ENCODE measurements around the gene DPP6.
"Not testable (repeated sequence)": the region's sequence is repeated elsewhere in the genome, so short reads cannot be mapped to it uniquely, and the experiment has no call there.

DPP6 gene

DNA sequence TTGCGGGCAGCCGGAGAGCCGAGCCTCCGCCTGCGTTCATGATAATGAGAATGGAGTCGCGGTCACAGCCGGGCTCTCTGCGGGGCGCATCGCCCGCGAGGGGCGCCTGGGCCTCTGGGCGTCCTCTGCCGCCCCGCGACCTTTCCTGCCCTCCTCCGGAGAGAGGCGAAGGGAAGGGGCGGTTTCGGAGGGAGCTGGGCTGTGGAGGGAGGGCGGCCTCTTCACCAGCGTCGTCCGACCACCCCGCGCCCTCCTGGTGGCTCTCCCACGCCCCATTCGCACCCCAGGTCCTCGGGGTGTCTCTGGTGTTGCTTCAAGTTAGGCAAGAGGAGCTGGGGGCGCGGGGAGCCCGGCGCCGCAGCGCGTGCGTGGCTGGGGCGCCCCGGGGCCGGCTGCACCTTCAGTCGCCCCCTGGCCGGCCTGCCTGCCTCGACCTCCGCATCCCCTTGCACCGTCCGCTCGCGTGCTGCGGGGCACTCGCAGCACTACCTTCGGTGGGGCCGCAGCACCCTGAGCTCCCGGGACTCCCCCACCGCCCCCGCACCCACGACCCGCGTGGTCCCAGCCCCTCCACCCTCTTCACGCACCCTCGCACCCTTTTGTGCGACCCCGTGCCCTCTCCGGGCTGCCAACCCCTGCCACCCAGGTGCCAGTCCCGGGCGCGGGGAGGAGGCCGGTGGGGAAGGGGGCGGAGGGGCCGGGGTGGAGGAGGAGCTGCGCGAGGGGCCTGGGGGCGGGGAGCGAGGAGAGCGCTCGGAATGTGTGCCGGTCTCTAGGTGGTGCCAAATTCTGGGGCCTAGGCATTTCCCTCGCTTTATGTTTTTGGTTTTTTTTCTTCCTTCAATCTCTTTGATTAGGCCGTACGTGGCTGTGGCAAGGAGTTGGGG is at the start of gene DPP6:
Gene DPP6, plus strand, starts transcription at position 756 of the 887 bp plus-strand sequence.
- not testable (repeated sequence) for DNase-seq

DNA sequence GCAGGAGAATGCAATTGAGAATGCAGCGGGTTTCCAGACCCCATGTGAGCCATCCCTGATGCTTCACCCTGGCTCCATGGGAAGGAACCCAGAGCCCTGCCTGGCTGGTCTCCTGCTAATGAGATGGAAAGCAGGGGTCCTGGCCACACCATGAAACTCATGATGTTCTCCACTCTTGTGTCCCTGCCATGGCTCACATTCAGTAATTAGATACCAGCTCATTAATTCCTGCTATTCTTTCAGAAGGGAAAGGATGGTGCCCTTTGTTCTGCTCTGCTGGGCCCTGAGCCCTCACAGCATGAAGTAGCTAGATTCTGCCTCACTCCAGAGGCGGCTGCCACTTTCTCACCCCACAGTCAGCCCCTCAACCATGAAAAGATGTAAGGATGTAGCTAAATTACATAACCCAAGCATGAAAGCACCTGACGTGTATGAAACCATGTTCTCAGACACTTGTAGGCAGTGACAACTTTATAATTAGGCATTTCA is 42.7 kb upstream of the DPP6 start:
- not testable (repeated sequence) for DNase-seq

DNA sequence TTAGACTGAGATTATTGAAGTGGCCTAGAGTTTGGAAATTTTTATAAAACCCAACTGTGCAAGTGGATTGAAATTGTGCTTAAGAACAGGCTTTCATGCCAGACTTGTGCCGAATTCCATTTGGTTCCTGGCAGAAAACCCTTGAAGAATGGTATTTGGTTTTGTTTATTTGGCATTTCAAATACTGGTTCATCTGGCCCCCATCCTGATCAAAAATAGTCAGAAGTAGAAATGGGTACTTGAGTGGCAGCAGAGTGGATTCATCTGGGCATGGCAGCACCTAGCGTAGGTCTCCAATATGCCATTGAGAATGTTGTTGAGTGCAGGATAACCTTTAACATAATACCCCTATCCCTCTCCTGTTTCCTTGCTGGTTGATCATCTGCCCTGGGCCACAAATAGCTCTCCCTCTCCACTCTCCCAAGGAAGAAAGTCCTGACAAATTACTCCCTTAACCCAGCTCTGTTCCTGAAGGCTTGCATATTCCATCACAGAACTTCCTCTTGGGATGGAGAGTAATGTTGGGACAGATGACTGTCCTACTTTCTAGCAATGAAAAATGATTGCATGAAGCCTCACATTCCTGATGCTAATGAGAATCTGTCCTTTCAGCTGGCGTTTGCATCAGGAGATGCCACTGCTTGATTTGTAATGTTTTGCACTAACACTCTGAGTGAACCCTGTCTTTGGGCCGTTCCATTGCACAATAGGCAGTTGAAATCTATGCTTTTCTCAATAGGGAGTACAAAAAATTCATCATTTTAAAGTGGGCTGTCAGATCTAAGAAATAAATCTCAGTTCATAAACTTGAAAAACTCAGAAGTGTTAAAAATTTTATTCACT is 41.3 kb upstream of the DPP6 start:
- not testable (repeated sequence) for DNase-seq

DNA sequence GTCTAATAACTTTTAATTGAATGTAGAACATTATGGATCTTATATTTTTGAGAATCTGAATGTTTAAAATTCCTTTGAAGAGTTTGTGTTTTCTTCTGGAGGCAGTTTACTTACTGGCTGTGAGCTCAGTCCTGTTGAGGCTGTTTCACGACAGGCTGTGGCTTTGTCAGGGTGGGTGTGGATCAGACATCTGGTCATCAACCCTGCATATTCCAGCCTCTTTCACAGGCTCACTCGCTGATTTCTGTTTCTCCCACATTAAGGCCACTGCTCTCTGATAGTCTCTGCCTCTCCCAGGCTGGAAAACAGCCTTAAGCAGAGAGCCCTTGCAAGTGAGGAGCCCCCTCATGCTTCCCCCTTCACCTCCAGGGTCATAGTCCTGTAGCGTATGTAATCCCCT is 39.4 kb upstream of the DPP6 start:
- DNase-seq: not testable (repeated sequence)

DNA sequence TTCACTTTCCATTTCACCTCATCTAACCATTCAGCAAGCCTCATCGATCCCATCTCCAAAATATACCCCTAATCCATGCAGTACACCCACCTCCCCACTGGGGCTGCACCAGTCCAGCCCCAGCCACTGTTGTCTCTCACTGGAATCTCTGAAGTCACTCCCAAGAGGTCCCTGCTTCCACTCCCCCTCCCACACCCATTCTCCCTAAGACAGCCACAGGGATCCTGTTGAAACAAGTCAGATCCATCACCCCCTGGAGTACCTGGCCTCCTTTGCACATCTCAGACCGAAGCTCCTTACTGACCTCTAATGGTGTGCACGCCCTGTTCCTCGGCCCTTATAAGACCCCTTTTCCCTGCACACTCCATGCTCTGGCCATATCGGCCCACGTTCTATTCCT is 36.6 kb upstream of the DPP6 start:
- not testable (repeated sequence) for DNase-seq

DNA sequence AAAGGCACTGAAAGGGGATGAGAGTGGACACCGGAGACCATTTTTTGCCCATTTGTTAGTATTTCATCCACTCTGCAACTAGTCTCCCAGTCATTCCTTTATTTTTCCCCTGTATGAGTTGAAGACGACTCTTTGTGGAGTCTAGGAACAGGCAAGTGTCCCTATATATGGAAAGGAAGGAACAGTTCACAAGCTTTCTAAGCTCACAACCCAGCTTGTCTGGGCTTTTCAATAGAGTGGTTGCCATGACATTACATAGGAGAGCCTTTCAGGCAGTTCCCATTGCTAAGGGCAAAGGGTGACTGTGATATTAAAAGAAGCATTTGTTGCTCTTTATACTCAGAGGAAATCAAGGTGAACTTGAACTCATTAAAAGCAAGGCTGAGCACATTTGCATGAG is 33.8 kb upstream of the DPP6 start:
- not testable (repeated sequence) for DNase-seq

DNA sequence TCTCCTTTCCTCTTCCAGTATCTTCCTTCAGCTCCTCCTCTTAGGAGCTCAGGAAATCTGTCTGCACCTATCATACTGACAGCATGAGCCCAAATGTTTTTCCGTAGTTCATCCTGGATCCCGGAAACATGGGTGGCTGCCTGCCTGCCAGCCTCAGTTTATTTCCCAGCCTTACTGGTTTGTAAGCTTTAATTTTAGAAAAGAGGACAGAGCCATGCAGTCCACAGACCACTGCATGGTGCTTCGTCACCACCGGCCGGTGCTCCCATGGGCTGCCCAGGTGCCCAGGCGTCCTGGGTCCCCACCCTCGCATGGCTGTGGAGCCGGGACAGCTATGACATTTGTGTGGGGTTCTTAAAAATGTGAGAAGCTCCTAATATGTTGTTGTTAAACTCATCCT is 24.4 kb upstream of the DPP6 start:
- not testable (repeated sequence) for DNase-seq

DNA sequence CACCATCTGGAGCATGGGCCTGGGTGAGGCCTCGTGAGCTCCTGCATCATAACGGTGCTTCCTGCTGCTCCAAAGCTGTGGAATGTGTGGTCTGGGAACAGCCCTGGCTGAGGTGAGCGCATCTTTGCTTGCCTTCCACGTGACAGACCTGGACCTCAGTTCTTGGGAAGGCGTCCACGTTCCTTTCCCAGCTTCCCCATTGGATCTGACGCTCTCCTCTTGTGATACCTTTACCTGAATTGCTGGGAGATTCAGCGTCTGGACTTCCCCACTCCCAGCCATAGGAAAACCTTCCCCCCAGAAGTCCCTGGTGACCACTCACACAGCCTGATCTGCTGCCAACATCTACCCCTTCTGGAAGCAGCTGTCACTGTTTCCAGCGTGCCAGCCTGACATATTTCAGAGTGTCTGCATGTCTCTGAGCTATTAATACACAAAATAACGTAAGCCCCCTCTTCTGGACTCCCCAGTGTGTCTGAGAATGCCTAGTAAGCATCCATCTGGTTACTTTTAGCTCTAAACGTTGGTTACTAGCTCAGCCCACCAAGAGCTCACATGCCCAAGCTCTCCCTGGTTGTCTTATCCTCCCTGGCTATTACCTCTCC is 21.6 kb upstream of the DPP6 start:
- not testable (repeated sequence) for DNase-seq

DNA sequence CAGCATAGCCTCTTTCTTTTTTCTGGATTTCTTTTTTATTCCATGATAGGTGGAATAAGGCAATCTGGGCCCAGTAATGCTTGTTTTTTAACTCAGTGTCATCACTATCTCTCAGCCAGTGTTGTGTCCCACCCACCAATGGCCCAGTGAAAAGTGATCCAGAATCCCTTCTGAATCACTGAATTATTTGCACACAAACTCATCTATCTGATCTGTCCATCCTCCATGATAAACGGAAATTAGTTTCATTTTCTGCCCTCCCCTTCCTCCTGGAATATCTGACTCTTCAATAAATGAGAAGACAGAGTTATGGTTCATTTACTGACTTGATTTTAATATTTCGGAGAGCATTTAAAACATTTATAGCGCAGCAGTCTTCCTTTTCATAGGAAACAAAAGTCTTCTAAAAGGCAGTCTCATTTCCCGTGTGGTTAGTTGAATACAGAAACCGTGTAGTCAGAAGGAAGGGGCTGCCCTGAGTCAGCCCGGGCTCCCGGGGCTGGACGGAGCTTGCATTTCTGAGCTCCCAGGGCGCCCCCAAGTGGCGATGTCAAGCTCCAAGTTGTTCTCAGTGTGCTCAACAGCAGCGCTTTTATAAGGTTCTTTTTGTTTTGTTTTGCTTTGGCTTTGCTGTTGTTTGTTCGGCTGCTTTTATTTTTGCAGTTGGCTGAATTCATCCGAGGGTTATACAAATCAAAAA is 12.6 kb upstream of the DPP6 start:
- DNase-seq: not testable (repeated sequence)

DNA sequence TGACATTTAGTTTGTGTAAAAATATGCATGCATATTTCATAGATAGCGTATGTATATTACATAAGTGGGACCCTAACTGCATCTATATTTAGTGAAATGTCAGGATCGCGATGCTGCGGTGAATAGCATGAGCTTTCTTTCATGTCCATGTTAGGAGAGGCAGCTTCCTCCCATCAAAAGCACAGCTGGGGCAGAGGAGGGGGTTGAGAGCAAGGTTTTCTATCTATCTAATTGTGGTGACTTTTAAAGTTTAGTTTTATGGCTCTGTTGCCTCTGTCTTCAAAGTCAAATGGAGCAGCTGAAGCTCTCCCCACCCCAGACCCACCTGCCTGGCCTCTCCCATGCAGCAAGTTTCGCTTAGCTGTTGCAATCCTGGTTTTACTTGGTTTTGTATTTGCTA is 1.8 kb upstream of the DPP6 start:
- not testable (repeated sequence) for DNase-seq

DNA sequence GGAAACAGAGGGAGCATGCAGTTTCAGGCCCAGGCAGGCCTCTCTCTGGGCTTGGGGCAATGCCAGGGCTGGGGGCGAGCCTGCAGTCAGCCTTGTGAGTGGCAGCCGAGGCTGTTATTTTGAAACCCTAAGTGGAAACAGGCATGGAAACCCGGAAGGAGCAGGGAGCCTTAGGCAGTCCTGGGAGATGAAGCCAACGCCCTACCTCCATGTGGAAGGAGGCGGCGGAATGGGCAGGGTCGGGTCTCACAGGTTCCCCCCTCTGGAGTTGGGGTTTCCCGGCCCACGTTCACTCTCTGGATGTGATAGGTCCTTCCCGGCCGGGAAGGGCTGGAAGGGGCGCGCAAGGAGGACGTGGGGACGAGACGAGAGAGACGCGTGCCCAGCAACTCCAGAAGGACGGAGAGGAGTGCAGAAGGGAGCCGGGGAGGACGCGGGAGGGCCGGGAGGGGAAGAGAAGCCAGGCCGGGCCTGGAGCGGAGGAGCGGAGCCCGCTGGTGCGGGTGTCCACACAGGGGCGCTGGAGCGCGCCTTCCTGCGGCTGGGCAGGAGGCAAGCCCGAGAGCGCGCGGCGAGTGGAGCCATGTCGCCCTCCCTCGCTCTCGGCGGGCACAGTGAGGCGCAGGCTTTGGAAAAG is 1.1 kb upstream of the DPP6 start:
- DNase-seq: not testable (repeated sequence)

DNA sequence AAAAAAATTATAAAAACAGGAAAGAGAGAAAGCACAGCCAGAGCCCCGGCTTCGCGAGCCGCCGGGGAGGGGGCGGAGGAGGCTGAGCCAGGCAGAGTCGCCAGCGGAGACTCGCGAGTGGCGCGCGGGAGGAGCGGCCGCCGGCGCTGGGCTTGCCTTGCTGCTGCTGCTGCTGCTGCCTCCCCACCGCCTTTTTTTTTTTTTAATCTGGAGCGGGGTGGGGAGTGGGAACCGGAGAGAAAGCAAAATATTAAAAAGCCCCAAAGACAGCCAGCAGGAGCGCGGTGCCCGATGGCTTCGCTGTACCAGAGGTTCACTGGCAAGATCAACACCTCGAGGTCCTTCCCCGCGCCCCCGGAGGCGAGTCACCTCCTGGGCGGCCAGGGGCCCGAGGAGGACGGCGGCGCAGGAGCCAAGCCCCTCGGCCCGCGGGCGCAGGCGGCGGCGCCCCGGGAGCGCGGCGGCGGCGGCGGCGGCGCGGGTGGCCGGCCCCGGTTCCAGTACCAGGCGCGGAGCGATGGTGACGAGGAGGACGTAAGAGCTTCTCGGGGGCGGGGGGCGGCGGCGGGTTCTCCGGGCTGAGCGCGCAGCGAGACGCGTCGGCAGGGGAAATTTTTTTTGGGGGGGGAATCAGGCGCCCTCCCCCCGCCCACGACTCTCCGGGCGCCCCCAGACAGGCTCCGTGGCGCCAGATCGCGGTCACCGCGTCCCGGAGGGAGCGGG is 493 bp downstream of the DPP6 start:
- DNase-seq: not testable (repeated sequence)

DNA sequence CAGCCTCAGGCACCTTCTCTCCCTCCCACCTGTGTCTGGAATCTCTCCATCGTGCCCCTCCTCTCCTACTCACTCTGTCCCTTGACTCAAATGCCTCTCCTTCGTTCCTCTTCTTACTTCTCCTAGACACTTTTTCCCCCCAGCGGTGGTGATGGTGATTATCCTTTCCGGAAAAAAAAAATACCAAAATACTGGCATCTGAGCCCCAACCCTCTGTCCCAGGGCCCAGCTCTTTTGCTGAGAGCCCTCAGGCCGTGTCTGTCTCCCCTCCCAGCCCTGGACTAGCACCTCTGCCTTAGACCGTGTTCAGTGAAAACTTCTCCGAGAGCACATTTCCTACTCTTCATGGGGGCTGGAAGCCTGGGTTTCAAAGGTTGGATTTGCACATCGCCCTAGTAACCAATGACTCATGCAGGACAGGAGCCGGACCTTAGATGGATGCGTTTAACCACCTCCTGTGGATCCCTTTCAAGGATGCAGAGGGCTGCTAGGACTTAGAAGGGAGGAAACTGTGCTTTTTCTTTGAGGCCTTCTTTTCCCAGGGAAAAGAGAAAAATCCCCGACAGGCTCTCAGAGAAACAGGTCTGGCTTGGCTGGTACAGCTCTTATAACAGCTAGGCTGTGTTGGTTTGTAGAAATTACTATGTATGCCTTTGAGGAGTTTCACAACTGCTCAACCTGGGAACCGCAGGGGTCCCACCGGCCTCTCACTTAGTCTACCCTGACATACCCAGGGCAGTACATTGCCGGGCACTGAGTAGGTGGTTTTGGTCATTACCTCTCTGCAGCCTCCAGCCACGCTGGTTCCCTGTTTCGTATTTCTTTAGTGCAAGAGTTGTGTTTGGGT is 1.5 kb downstream of the DPP6 start:
- DNase-seq: not testable (repeated sequence)

DNA sequence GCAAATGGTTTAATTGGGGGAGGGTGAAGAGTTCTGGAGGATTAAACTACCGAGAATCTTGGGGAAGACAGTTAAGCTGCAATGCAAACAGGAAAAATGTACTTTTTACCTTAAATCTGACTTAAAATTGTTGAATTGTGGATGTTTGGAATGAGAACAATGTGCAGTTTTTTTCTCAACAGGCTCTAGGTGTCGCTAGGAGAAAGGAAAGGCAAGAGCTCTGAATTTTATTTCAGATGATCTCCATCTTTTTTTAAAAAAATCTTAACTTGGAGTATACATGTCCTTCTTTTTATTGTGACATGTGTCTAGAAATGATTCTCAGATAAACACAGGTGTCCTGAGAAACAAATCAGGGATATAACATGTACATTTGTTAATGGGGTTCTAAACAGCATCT is 2.5 kb downstream of the DPP6 start:
- DNase-seq: not testable (repeated sequence)

DNA sequence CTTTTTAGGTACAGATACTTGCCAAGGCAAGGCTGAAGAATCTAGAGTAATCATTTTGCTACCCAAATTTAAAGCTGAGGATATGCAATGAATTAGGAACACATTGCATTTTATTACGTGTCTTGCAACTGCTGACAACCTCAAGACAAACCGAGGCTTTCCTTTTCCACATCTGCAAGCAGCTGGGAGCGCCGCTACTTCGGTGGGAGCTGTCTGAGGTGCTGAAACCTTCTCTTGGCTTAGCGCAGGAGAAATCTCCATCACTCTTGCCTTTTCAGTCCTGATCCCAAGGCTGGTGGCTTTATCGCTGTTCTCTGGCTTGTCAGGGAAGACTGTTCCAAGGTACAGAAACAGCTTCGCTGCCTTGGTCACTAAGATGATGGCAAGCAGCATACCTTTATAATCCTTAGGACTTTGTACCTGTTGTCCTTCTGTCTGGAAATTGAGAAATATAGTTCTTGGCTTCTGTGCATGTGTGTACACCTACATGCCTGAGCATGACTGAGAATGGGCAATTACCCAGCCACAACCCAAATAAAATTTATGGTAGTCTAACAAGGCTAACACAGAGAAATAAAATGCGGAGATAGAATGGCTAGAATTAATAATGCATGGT is 3.4 kb downstream of the DPP6 start:
- DNase-seq: peak; percentile 30 to 37

DNA sequence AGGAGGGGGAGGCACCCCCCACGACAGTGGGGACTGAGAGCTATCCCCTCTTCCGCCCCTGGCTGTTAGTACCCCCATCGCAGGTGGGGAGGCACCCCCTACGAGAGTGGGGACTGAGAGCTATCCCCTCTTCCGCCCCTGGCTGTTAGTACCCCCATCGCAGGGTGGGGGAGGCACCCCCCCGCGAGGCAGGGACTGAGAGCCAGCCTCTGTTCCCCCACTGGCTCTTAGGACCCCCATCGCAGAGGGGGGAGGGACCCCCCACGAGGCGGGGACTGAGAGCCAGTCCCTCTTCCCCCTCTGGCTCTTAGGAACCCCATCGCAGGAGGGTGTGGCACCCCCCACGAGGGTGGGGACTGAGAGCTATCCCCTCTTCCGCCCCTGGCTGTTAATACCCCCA is 6.6 kb downstream of the DPP6 start:
- DNase-seq: not testable (repeated sequence)

DNA sequence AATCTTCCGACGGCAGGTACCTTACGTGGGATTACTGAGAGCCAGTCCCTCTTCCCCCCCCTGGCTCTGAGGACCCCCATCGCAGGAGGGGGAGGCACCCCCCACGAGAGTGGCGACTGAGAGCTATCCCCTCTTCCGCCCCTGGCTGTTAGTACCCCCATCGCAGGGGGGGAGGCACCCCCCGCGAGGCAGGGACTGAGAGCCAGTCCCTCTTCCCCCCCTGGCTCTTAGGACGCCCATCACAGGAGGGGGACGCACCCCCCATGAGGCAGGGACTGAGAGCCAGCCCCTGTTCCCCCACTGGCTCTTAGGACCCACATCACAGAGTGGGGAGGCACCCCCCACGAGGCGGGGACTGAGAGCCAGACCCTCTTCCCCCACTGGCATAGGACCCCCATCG is 8.4 kb downstream of the DPP6 start:
- not testable (repeated sequence) for DNase-seq

DNA sequence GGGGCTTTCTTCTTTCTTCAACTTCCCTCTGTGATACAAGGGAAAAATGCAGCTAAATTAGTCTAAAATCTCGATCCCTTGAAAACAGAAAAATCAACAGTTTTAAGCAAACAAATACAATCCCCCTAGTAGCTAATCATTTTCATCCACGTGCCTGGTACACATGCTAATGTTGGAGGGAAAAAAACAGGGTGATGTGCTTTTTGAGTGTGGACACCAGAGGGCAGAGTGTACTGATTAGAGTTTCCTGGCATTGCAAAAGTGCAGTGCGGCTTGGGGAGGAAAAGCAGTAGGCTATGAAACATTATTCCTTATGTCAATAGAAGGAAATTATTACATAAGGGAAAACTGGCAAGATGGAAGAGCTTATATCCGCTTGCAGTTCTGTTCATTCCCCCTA is 19.6 kb downstream of the DPP6 start:
- DNase-seq: peak; percentile 3 to 15

DNA sequence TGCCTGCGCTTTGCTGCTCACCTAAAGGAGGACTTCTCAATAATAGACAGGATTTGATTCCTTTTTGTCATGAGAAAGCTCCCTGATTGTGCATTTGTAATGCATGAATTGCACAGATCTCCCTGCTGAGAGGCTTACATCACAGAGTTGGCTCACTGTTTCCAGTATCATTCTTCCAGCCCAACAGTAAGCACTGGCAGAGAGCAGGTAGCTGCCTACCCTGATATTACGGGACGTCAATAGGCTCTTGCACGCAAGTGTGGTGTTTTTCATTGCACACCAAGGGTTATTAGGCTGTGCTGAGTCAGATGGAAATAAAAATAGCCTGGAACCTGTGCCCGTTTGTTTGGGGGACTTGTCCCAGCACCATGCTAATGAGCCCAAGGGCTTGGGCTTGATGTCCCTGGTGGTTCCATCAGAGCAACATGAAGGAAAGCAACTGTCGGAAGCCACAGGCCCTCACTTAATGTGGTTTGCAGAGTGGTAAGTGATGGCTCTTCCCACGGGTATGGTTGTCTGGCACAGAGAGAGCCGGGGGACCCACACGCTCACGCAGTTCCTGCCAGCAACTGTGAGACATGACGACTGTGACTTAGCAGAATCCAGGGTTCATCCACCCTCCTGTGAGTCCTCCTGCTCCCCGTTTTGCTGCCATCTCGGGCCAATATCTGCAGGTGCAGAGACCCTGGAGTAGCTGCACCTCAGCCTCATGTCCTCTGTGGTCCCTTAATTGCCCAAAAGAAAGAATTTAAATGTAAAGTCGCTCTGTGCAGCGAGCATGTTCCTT is 20.4 kb downstream of the DPP6 start:
- DNase-seq: not testable (repeated sequence)
